SK-N-MC (cell line): ENCODE measurements around the gene BCL11B.

Experiments
- EZH2 ChIP-seq: fragments of 200-600 bp; sonication (generic); IDR thresholded peaks from one replicate; pipeline ENCODE4 v1.6.1; 2017; ENCODE audit warnings: antibody characterized with exemption
- POLR2AphosphoS5 ChIP-seq: IDR thresholded peaks from 2 replicates; pipeline ENCODE4 v1.6.1; 2012; ENCODE audit warnings: mild to moderate bottlenecking, low read depth, low read length, borderline replicate concordance

GRCh38 chr14:99138999-99139865, 132.8 kb downstream of the BCL11B start:
- TF ChIP-seq POLR2AphosphoS5 (no peak), EZH2 (no peak)
